ENCODE data around the gene PTPRO. TPM values are rescaled to one million over a fixed set of nuclear protein-coding genes. Genes with fewer than 3 reads are reported as not detected.

PTPRO gene
- total and polyA plus RNA-seq, 8 donors = 0.35 to 11.6 (median 0.68) TPM; not detected in 3

- WGBS, 5 donors = 91 to 100% (median 96%) methylated on average over 1 of the region's 1 CpG
- no peak for DNase-seq
- no peak for TF ChIP-seq CTCF (IDR thresholded peaks at IDR 0.05)
- TF ChIP-seq EP300 (IDR thresholded peaks at IDR 0.05) = no peak
- no peaks in the 10 kb centered on the region for H3K4me1 ChIP-seq
- intact Hi-C loops (cut with DNase I; ENCODE audit: low total_unique reads) = no loop called here
- H3K4me3 ChIP-seq = no peak overlapping the region
- no peaks in the 10 kb centered on the region for H3K9me3 ChIP-seq
- no peaks in the 10 kb centered on the region for H3K36me3 ChIP-seq
- no peak overlapping the region for H3K27ac ChIP-seq
- H3K27me3 ChIP-seq = no peaks in the 10 kb centered on the region
Observed at GRCh38 chr12:15307079-15307478, 15.2 kb upstream of the PTPRO start.

GRCh38 chr12:15318841-15319240 lies 3.5 kb upstream of the PTPRO start:
- H3K4me1 ChIP-seq = peaks cover 12 to 16% (median 15%) of the 10 kb centered on the region in 4 donors

GRCh38 chr12:15320881-15321280 lies 1.4 kb upstream of the PTPRO start:
- Histone ChIP-seq H3K9me3 (no peaks in the 10 kb centered on the region), H3K27me3 (peaks cover 0 to 52% (median 10%) of the 10 kb centered on the region in 3 donors), H3K36me3 (no peaks in the 10 kb centered on the region), H3K27ac (no peak overlapping the region), H3K4me3 (no peak overlapping the region), H3K4me1 (peaks cover 12 to 16% (median 15%) of the 10 kb centered on the region in 4 donors)
- intact Hi-C loops (cut with DNase I; ENCODE audit: low total_unique reads) = no loop called here
- 31 to 46% (median 35%) methylated on average over 1 of the region's 1 CpG for WGBS, 5 donors
- TF ChIP-seq POLR2A (IDR thresholded peaks at IDR 0.05) (no peak), POLR2AphosphoS5 (IDR thresholded peaks at IDR 0.05) (no peak), CTCF (IDR thresholded peaks at IDR 0.05) (no peak), EP300 (IDR thresholded peaks at IDR 0.05) (no peak)
- DNase-seq = no peak

More at GRCh38 chr12:15318841-15319240, 3.5 kb upstream of the PTPRO start:
- Histone ChIP-seq H3K9me3 (no peaks in the 10 kb centered on the region), H3K27me3 (peaks cover 0 to 33% (median 10%) of the 10 kb centered on the region in 3 donors), H3K4me3 (no peak overlapping the region), H3K36me3 (no peaks in the 10 kb centered on the region), H3K27ac (no peak overlapping the region)
- no peak for TF ChIP-seq POLR2AphosphoS5 (IDR thresholded peaks at IDR 0.05)
- no peak for TF ChIP-seq POLR2A (IDR thresholded peaks at IDR 0.05)
- no peak for TF ChIP-seq CTCF (IDR thresholded peaks at IDR 0.05)
- no peak for TF ChIP-seq EP300 (IDR thresholded peaks at IDR 0.05)
- intact Hi-C loops (cut with DNase I; ENCODE audit: low total_unique reads) = no loop called here
- WGBS, 5 donors = 79 to 86% (median 83%) methylated on average over 4 of the region's 4 CpGs
- no peak for DNase-seq

GRCh38 chr12:15323480-15323879 lies 1.2 kb downstream of the PTPRO start:
- WGBS, 5 donors = 19 to 29% (median 21%) methylated on average over 4 of the region's 4 CpGs

More at GRCh38 chr12:15323480-15323879, 1.2 kb downstream of the PTPRO start:
- Histone ChIP-seq H3K4me3 (no peak overlapping the region), H3K36me3 (no peaks in the 10 kb centered on the region), H3K27ac (no peak overlapping the region), H3K4me1 (peaks cover 12 to 16% (median 15%) of the 10 kb centered on the region in 4 donors), H3K27me3 (peaks cover 0 to 64% (median 10%) of the 10 kb centered on the region in 3 donors), H3K9me3 (no peaks in the 10 kb centered on the region)
- TF ChIP-seq POLR2AphosphoS5 (IDR thresholded peaks at IDR 0.05) = no peak
- TF ChIP-seq CTCF (IDR thresholded peaks at IDR 0.05) = no peak
- TF ChIP-seq EP300 (IDR thresholded peaks at IDR 0.05) = no peak
- peak in 1 of 2 donors; percentile 12 for DNase-seq
- intact Hi-C loops (cut with DNase I; ENCODE audit: low total_unique reads) = no loop called here
